Adrenal gland (tissue), 12 donors: ENCODE measurements around the gene MYL3. TPM values are rescaled to one million over a fixed set of nuclear protein-coding genes. Genes with fewer than 3 reads are reported as not detected.
A peak's percentile ranks its signal among the peaks of the same experiment; 100 is the strongest.

Source experiments
- DNase-seq, 7 donors: peaks; one replicate each; pipeline ENCODE4 v3.0.0-alpha.2; 2019 to 2020
- H3K27ac ChIP-seq, 5 donors: fragments of 200-600 bp; sonication (generic) in 4 of 5; 1 replicate in 3 of 5; 2 replicates in 2 of 5; pipeline versions ENCODE4 v1.5.1 to v1.8.0; 2016 to 2020; ENCODE audit warnings: mild to moderate bottlenecking in 1 of 5
- H3K27me3 ChIP-seq: fragments of 200-600 bp; 2 replicates; pipeline ENCODE4 v1.8.0; 2021
- H3K36me3 ChIP-seq, 2 donors: fragments of 200-600 bp; replicated peaks in 1 of 2; 1 replicate in 1 of 2; 2 replicates in 1 of 2; pipeline versions ENCODE4 v1.5.1 to v1.8.0; 2018 to 2022
- H3K4me1 ChIP-seq, 2 donors: fragments of 200-600 bp; replicated peaks in 1 of 2; 1 replicate in 1 of 2; 2 replicates in 1 of 2; pipeline versions ENCODE4 v1.5.1 to v1.8.0; 2018 to 2021
- H3K4me3 ChIP-seq, 4 donors: fragments of 200-600 bp; sonication (generic) in 3 of 4; one replicate each; pipeline ENCODE4 v1.5.1; 2016 to 2018
- H3K9me3 ChIP-seq, 3 donors: fragments of 200-600 bp; sonication (generic) in 1 of 3; replicated peaks in 1 of 3; 1 replicate in 2 of 3; 2 replicates in 1 of 3; pipeline versions ENCODE4 v1.5.1 to v1.8.0; 2016 to 2021
- CTCF ChIP-seq, 6 experiments: fragments of 450-650 bp in 4 of 6; fragments of 200-600 bp in 2 of 6; sonication (generic) in 1 of 6; IDR thresholded peaks; 1 replicate in 5 of 6; 2 replicates in 1 of 6; pipeline versions ENCODE4 v1.5.1 to v1.8.0; 2016 to 2021; ENCODE audit warnings: antibody characterized with exemption in 6 of 6, mild to moderate bottlenecking in 2 of 6, moderate library complexity in 1 of 6
- POLR2A ChIP-seq, 2 donors: fragments of 450-650 bp; IDR thresholded peaks; one replicate each; pipeline ENCODE4 v1.6.1; 2017; ENCODE audit warnings: antibody characterized with exemption in 2 of 2, mild to moderate bottlenecking in 2 of 2, moderate library complexity in 1 of 2
- WGBS, 4 donors: extraction: QIAGEN DNeasy Blood & Tissue Kit in 2 of 4; methylation state at CpG; one replicate each; pipeline versions ENCODE4 v1.1.5 to v1.1.7; 2013 to 2017; 5-methylcytosine and 5-hydroxymethylcytosine counted together
- intact Hi-C, 2 donors: fragments of 100-400 bp; cut with DNase I; formaldehyde crosslinking; loops; one replicate each; pipeline versions ENCODE4 v1.14.1 to v1.15.0; 2022 to 2023
- polyA plus RNA-seq, 3 donors: library from polyadenylated mRNA; stranded (reverse); fragments of 200-250 nt in 2 of 3; fragments of 350-450 nt in 1 of 3; fragmentation: Illumina TruSeq in 1 of 3; extraction: RNeasy Lipid Tissue Mini Kit (QIAGEN cat#74804) in 1 of 3; gene quantifications; one replicate each; pipeline ENCODE4 v1.2.3, GENCODE V29; 2013 to 2014
- total RNA-seq, 9 donors: library from RNA; depleted of rRNA in 4 of 9; stranded (reverse); fragments of >200 nt in 4 of 9; fragments of 120-200 nt in 1 of 9; fragmentation: NEBNext Ultra II Directional in 1 of 9; extraction: Animal tissue kit (Norgen Biotek cat#: 25700) in 1 of 9; gene quantifications; one replicate each; pipeline versions ENCODE4 v1.1.0 to v1.2.4, GENCODE V29; 2013 to 2023
- donor health status: healthy with polysubstance abuse.
- donor health status: Bipolar disorder and iron deficiency.
- donor health status: DM: yes; HTN: yes; CAD: no.
- donor health status: DM: no; HTN: no; CAD: no.
- donor health status: DM: no; HTN: no; CAD: no.
- donor health status: DM: yes; HTN: yes; CAD: no.

MYL3 gene
- total and polyA plus RNA-seq, 12 donors = 1.4 to 12.7 (median 4.6) TPM; not detected in 1

GRCh38 chr3:46866032-46866595 is 2.9 kb upstream of the MYL3 start:
- H3K9me3 ChIP-seq = no peaks in the 10 kb centered on the region
- H3K4me1 ChIP-seq = peaks cover 14 to 19% of the 10 kb centered on the region in 2 donors
- WGBS, 4 donors = 73 to 85% (median 78%) methylated on average over 8 to 11 of the region's 11 CpGs
- peak overlapping the region in 1 of 5 donors; percentile 68 for H3K27ac ChIP-seq
- H3K36me3 ChIP-seq = no peaks in the 10 kb centered on the region
- intact Hi-C loops = loop anchor here (5.0 to 10.0 kb wide), 2 partner anchors 41 to 161 kb away; partner anchors contain the start of gene TMIE (in 2 of the 2)
- no peak overlapping the region for H3K4me3 ChIP-seq
- DNase-seq = no peak
- no peaks in the 10 kb centered on the region for H3K27me3 ChIP-seq
- TF ChIP-seq CTCF (IDR thresholded peaks at IDR 0.05) = no peak
- no peak for TF ChIP-seq POLR2A (IDR thresholded peaks at IDR 0.05)

- 65 to 79% (median 68%) methylated on average over 1 to 2 of the region's 2 CpGs for WGBS, 4 donors
- DNase-seq = no peak
- no peaks in the 10 kb centered on the region for H3K27me3 ChIP-seq
- TF ChIP-seq CTCF (IDR thresholded peaks at IDR 0.05) (no peak), POLR2A (IDR thresholded peaks at IDR 0.05) (no peak)
- H3K4me1 ChIP-seq = peaks cover 14 to 19% of the 10 kb centered on the region in 2 donors
- no peaks in the 10 kb centered on the region for H3K36me3 ChIP-seq
- no peak overlapping the region for H3K4me3 ChIP-seq
- no peaks in the 10 kb centered on the region for H3K9me3 ChIP-seq
- H3K27ac ChIP-seq = peak overlapping the region in 2 of 5 donors; percentile 26 to 68
- intact Hi-C loops = loop anchor here (5.0 to 10.0 kb wide), 2 partner anchors 42 to 161 kb away; partner anchors contain the start of gene TMIE (in 2 of the 2)
Observed at GRCh38 chr3:46865546-46865945, 2.3 kb upstream of the MYL3 start.

- intact Hi-C loops = loop anchor here (5.0 to 10.0 kb wide), 2 partner anchors 42 to 160 kb away; partner anchors contain the start of gene TMIE (in 2 of the 2)
- peaks cover 14 to 19% of the 10 kb centered on the region in 2 donors for H3K4me1 ChIP-seq
- TF ChIP-seq POLR2A (IDR thresholded peaks at IDR 0.05) (no peak), CTCF (IDR thresholded peaks at IDR 0.05) (no peak)
- no peaks in the 10 kb centered on the region for H3K9me3 ChIP-seq
- no peaks in the 10 kb centered on the region for H3K36me3 ChIP-seq
- no peak overlapping the region for H3K4me3 ChIP-seq
- H3K27me3 ChIP-seq = no peaks in the 10 kb centered on the region
- WGBS, 4 donors = 57 to 66% (median 61%) methylated on average over 11 to 12 of the region's 12 CpGs
- peak in 5 of 7 donors; percentile 22 to 74 (median 47) for DNase-seq
- H3K27ac ChIP-seq = peak overlapping the region in 1 of 5 donors; percentile 68
Observed at GRCh38 chr3:46865031-46865507, 1.8 kb upstream of the MYL3 start.

- WGBS, 4 donors = 78 to 85% (median 80%) methylated on average over 5 to 10 of the region's 10 CpGs
- no peak overlapping the region for H3K4me3 ChIP-seq
- H3K27ac ChIP-seq = peak overlapping the region in 1 of 5 donors; percentile 68
- intact Hi-C loops = loop anchor here (5.0 to 10.0 kb wide), 2 partner anchors 38 to 159 kb away; partner anchors contain the start of gene TMIE (in 2 of the 2)
- DNase-seq = peak in 1 of 7 donors; percentile 5
- no peaks in the 10 kb centered on the region for H3K9me3 ChIP-seq
- no peaks in the 10 kb centered on the region for H3K36me3 ChIP-seq
- H3K27me3 ChIP-seq = no peaks in the 10 kb centered on the region
- TF ChIP-seq CTCF (IDR thresholded peaks at IDR 0.05) (no peak), POLR2A (IDR thresholded peaks at IDR 0.05) (no peak)
- peaks cover 14 to 19% of the 10 kb centered on the region in 2 donors for H3K4me1 ChIP-seq
Observed at GRCh38 chr3:46864061-46864881, 1.0 kb upstream of the MYL3 start.
